H1 (cell line): ENCODE data around the gene KCNK2.

ENCODE experiments used
- CHD2 ChIP-seq: IDR thresholded peaks from 2 replicates; pipeline ENCODE4 v1.6.1; 2012; ENCODE audit warnings: low read length, improper control_type of control experiment
- CREB1 ChIP-seq: IDR thresholded peaks from 2 replicates; pipeline ENCODE4 v1.6.1; 2012; ENCODE audit warnings: inconsistent platforms
- EP300 ChIP-seq, 2 experiments: IDR thresholded peaks; 1 replicate in 1 of 2; 2 replicates in 1 of 2; pipeline ENCODE4 v1.6.1; 2011 to 2012; ENCODE audit warnings: low read depth in 2 of 2, low read length in 2 of 2, mild to moderate bottlenecking in 2 of 2, borderline replicate concordance in 1 of 2, inconsistent platforms in 1 of 2, moderate library complexity in 1 of 2
- EZH2 ChIP-seq: fragments of 200-600 bp; sonication (generic); IDR thresholded peaks from 2 replicates; pipeline ENCODE4 v1.7.1; 2012; ENCODE audit warnings: low read depth, mild to moderate bottlenecking, moderate library complexity, low read length, inconsistent platforms; ENCODE audit not compliant: severe bottlenecking
- HDAC2 ChIP-seq, 2 experiments: fragments of 300-600 bp in 1 of 2; sonication (generic) in 1 of 2; IDR thresholded peaks; 2 replicates each; pipeline ENCODE4 v1.6.1; 2011 to 2012; ENCODE audit warnings: low read depth in 2 of 2, low read length in 2 of 2, mild to moderate bottlenecking in 2 of 2, moderate library complexity in 2 of 2, borderline replicate concordance in 1 of 2, inconsistent platforms in 1 of 2
- JUND ChIP-seq: IDR thresholded peaks from 2 replicates; pipeline ENCODE4 v1.6.1; 2011; ENCODE audit warnings: mild to moderate bottlenecking, improper control_type of control experiment, low read length
- PHF8 ChIP-seq: fragments of 200-600 bp; sonication (generic); conservative IDR thresholded peaks from 2 replicates; pipeline ENCODE4 v1.7.1; 2012; ENCODE audit warnings: low read depth, mild to moderate bottlenecking, inconsistent platforms, low read length, moderate library complexity
- POLR2A ChIP-seq, 2 experiments: IDR thresholded peaks; 1 replicate in 1 of 2; 2 replicates in 1 of 2; pipeline ENCODE4 v1.6.1; 2011; ENCODE audit warnings: low read depth in 2 of 2, low read length in 2 of 2, mild to moderate bottlenecking in 2 of 2; ENCODE audit errors: control extremely low read depth in 1 of 2
- SIN3A ChIP-seq, 2 experiments: IDR thresholded peaks in 1 of 2; conservative IDR thresholded peaks in 1 of 2; 2 replicates each; pipeline ENCODE4 v1.6.1; 2011 to 2012; ENCODE audit warnings: low read length in 2 of 2, improper control_type of control experiment in 1 of 2, low read depth in 1 of 2, mild to moderate bottlenecking in 1 of 2
- SRF ChIP-seq: IDR thresholded peaks from 2 replicates; pipeline ENCODE4 v1.6.1; 2011; ENCODE audit warnings: mild to moderate bottlenecking, low read depth, low read length, moderate library complexity
- TAF1 ChIP-seq: IDR thresholded peaks from 2 replicates; pipeline ENCODE4 v1.6.1; 2011; ENCODE audit warnings: mild to moderate bottlenecking, low read depth, low read length
- ZNF274 ChIP-seq: IDR thresholded peaks from 2 replicates; pipeline ENCODE4 v1.7.0; 2012; ENCODE audit warnings: low read length, borderline replicate concordance; ENCODE audit errors: extremely low read depth
- TF ChIP-seq, protein P1 (sequence below), 3 experiments: IDR thresholded peaks; 1 replicate in 2 of 3; 2 replicates in 1 of 3; pipeline versions ENCODE4 v1.5.1 to v1.6.1; 2011; ENCODE audit warnings: low read length in 3 of 3, mild to moderate bottlenecking in 3 of 3, inconsistent platforms in 2 of 3, low read depth in 1 of 3, moderate library complexity in 1 of 3; ENCODE audit not compliant: insufficient read depth in 1 of 3; ENCODE audit errors: control extremely low read depth in 1 of 3
- TF ChIP-seq, protein P2 (sequence below): IDR thresholded peaks from 2 replicates; pipeline ENCODE4 v1.6.1; 2012; ENCODE audit warnings: inconsistent platforms

DNA sequence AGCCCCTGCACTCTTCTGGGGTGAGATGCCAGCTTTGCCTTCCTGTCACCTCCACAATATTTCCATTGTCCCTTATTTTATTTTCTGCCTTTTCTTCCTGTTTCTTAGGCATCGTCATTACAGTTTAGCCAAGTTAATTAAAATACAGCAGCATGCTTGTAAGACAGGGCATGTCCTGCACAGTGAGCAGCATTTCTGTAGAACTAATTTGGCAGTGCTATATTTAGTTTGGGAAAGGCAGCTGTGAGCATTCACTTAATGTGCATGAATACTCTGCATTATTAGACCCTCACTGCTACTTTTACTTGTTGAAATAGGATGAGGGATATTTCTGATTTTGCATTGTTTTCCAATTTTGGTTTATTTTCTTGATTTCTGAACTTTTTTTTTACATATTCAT, 133.3 kb downstream of the KCNK2 start:
- TF ChIP-seq SIN3A (conservative IDR thresholded peaks at IDR 0.05 in 1 of 2, IDR thresholded peaks at IDR 0.05 in 1 of 2; ENCODE audit: low read depth in 1 of 2, low read length in 2 of 2) (no peak), SRF (no peak), EZH2 (no peak), HDAC2 (IDR thresholded peaks at IDR 0.05; ENCODE audit: borderline replicate concordance in 1 of 2, low read depth in 2 of 2, low read length in 2 of 2) (no peak), PHF8 (no peak), CHD2 (no peak), JUND (no peak), TAF1 (no peak), ZNF274 (no peak), CREB1 (no peak), POLR2A (IDR thresholded peaks at IDR 0.05; ENCODE audit: control extremely low read depth in 1 of 2, low read depth in 2 of 2, low read length in 2 of 2) (no peak), EP300 (IDR thresholded peaks at IDR 0.05; ENCODE audit: borderline replicate concordance in 1 of 2, low read depth in 2 of 2, low read length in 2 of 2) (no peak)
- TF ChIP-seq, protein P1, sequence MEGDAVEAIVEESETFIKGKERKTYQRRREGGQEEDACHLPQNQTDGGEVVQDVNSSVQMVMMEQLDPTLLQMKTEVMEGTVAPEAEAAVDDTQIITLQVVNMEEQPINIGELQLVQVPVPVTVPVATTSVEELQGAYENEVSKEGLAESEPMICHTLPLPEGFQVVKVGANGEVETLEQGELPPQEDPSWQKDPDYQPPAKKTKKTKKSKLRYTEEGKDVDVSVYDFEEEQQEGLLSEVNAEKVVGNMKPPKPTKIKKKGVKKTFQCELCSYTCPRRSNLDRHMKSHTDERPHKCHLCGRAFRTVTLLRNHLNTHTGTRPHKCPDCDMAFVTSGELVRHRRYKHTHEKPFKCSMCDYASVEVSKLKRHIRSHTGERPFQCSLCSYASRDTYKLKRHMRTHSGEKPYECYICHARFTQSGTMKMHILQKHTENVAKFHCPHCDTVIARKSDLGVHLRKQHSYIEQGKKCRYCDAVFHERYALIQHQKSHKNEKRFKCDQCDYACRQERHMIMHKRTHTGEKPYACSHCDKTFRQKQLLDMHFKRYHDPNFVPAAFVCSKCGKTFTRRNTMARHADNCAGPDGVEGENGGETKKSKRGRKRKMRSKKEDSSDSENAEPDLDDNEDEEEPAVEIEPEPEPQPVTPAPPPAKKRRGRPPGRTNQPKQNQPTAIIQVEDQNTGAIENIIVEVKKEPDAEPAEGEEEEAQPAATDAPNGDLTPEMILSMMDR (IDR thresholded peaks at IDR 0.05; ENCODE audit: control extremely low read depth in 1 of 3, insufficient read depth in 1 of 3, low read depth in 1 of 3, low read length in 3 of 3) = no peak
- TF ChIP-seq, protein P2, sequence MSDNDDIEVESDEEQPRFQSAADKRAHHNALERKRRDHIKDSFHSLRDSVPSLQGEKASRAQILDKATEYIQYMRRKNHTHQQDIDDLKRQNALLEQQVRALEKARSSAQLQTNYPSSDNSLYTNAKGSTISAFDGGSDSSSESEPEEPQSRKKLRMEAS = no peak
